WTC11 (cell line): ENCODE data around the gene B4GALT4. TPM values are rescaled to one million over a fixed set of nuclear protein-coding genes. Genes with fewer than 3 reads are reported as not detected.

ENCODE experiments used
- ATF1 ChIP-seq: sonication (generic); formaldehyde crosslinking; IDR thresholded peaks from 2 replicates; pipeline ENCODE4 v1.8.1; 2023; ENCODE audit warnings: mild to moderate bottlenecking, moderate library complexity, missing genetic modification reagents
- CBFB ChIP-seq: sonication (generic); formaldehyde crosslinking; IDR thresholded peaks from 2 replicates; pipeline ENCODE4 v1.8.1; 2022; ENCODE audit warnings: mild to moderate bottlenecking, low read depth, missing genetic modification reagents
- CREB1 ChIP-seq: sonication (generic); formaldehyde crosslinking; IDR thresholded peaks from 2 replicates; pipeline ENCODE4 v1.8.0; 2023; ENCODE audit warnings: mild to moderate bottlenecking, missing genetic modification reagents
- ELF4 ChIP-seq: sonication (generic); formaldehyde crosslinking; IDR thresholded peaks from 2 replicates; pipeline ENCODE4 v1.8.1; 2022; ENCODE audit warnings: low read depth, mild to moderate bottlenecking, moderate library complexity, missing genetic modification reagents
- ETV6 ChIP-seq: sonication (generic); formaldehyde crosslinking; IDR thresholded peaks from 2 replicates; pipeline ENCODE4 v1.8.1; 2022; ENCODE audit warnings: mild to moderate bottlenecking, missing genetic modification reagents
- FOXJ3 ChIP-seq: sonication (generic); formaldehyde crosslinking; IDR thresholded peaks from 2 replicates; pipeline ENCODE4 v1.9.0; 2021; ENCODE audit warnings: missing genetic modification reagents, mild to moderate bottlenecking, borderline replicate concordance
- FOXK1 ChIP-seq: sonication (generic); formaldehyde crosslinking; IDR thresholded peaks from 2 replicates; pipeline ENCODE4 v1.8.0; 2022; ENCODE audit warnings: mild to moderate bottlenecking, moderate library complexity, missing genetic modification reagents
- FOXP1 ChIP-seq: sonication (generic); formaldehyde crosslinking; IDR thresholded peaks from 2 replicates; pipeline ENCODE4 v1.8.0; 2022; ENCODE audit warnings: missing genetic modification reagents, mild to moderate bottlenecking, moderate library complexity, borderline replicate concordance
- MLX ChIP-seq: sonication (generic); formaldehyde crosslinking; IDR thresholded peaks from 2 replicates; pipeline ENCODE4 v1.8.1; 2023; ENCODE audit warnings: mild to moderate bottlenecking, missing genetic modification reagents, moderate library complexity
- NFATC4 ChIP-seq: fragments of 250-450 bp; sonication (Bioruptor Pico); IDR thresholded peaks from 2 replicates; pipeline ENCODE4 v1.9.0; 2021; ENCODE audit warnings: mild to moderate bottlenecking
- NFYB ChIP-seq: sonication (generic); formaldehyde crosslinking; conservative IDR thresholded peaks from 2 replicates; pipeline ENCODE4 v1.8.0; 2022; ENCODE audit warnings: low read depth, missing genetic modification reagents
- NR3C1 ChIP-seq: sonication (generic); formaldehyde crosslinking; conservative IDR thresholded peaks from 2 replicates; pipeline ENCODE4 v1.8.1; 2023; ENCODE audit warnings: low read depth, mild to moderate bottlenecking, missing genetic modification reagents
- TEAD1 ChIP-seq: sonication (generic); formaldehyde crosslinking; IDR thresholded peaks from 2 replicates; pipeline ENCODE4 v1.8.0; 2022; ENCODE audit warnings: mild to moderate bottlenecking, missing genetic modification reagents
- TP53 ChIP-seq: sonication (generic); formaldehyde crosslinking; IDR thresholded peaks from 2 replicates; pipeline ENCODE4 v1.8.1; 2023; ENCODE audit warnings: mild to moderate bottlenecking, missing genetic modification reagents
- USF2 ChIP-seq: sonication (generic); formaldehyde crosslinking; IDR thresholded peaks from 2 replicates; pipeline ENCODE4 v1.8.1; 2023; ENCODE audit warnings: mild to moderate bottlenecking, missing genetic modification reagents, moderate library complexity
- ZNF138 ChIP-seq: sonication (generic); formaldehyde crosslinking; conservative IDR thresholded peaks from 2 replicates; pipeline ENCODE4 v1.8.1; 2022; ENCODE audit warnings: mild to moderate bottlenecking, moderate library complexity, missing genetic modification reagents
- ZNF232 ChIP-seq: sonication (generic); formaldehyde crosslinking; IDR thresholded peaks from 2 replicates; pipeline ENCODE4 v1.8.0; 2022; ENCODE audit warnings: mild to moderate bottlenecking, missing genetic modification reagents
- ZNF263 ChIP-seq: sonication (generic); formaldehyde crosslinking; IDR thresholded peaks from 2 replicates; pipeline ENCODE4 v1.8.1; 2022; ENCODE audit warnings: low read depth, mild to moderate bottlenecking, moderate library complexity, missing genetic modification reagents
- ZNF317 ChIP-seq: sonication (generic); formaldehyde crosslinking; IDR thresholded peaks from 2 replicates; pipeline ENCODE4 v1.8.1; 2023; ENCODE audit warnings: low read depth, mild to moderate bottlenecking, moderate library complexity, missing genetic modification reagents, borderline replicate concordance
- ZNF416 ChIP-seq: fragments of 250-450 bp; sonication (Bioruptor Pico); IDR thresholded peaks from 2 replicates; pipeline ENCODE4 v1.9.0; 2021; ENCODE audit warnings: mild to moderate bottlenecking, inconsistent platforms
- ZNF423 ChIP-seq: fragments of 250-450 bp; sonication (Bioruptor Pico); IDR thresholded peaks from 2 replicates; pipeline ENCODE4 v2.1.2; 2022; ENCODE audit warnings: mild to moderate bottlenecking, moderate library complexity
- total RNA-seq: library from RNA; stranded (reverse); gene quantifications from 3 replicates; pipeline ENCODE4 v1.2.3, GENCODE V29; 2021
- TF ChIP-seq, protein P1 (sequence below): sonication (generic); formaldehyde crosslinking; IDR thresholded peaks from 2 replicates; pipeline ENCODE4 v1.8.1; 2023; ENCODE audit warnings: mild to moderate bottlenecking, missing genetic modification reagents, borderline replicate concordance
- TF ChIP-seq, protein P2 (sequence below): fragments of 250-450 bp; sonication (Bioruptor Pico); IDR thresholded peaks from 2 replicates; pipeline ENCODE4 v1.8.0; 2021; ENCODE audit warnings: mild to moderate bottlenecking
- TF ChIP-seq, protein P3 (sequence below): sonication (generic); formaldehyde crosslinking; IDR thresholded peaks from 2 replicates; pipeline ENCODE4 v1.8.0; 2023; ENCODE audit warnings: mild to moderate bottlenecking, missing genetic modification reagents
- TF ChIP-seq, protein P4 (sequence below): fragments of 250-450 bp; sonication (Bioruptor Pico); IDR thresholded peaks from 2 replicates; pipeline ENCODE4 v1.9.0; 2021; ENCODE audit warnings: mild to moderate bottlenecking

B4GALT4 gene
- total RNA-seq, 1 experiment from 2014 or later, result 37.7 TPM

DNA sequence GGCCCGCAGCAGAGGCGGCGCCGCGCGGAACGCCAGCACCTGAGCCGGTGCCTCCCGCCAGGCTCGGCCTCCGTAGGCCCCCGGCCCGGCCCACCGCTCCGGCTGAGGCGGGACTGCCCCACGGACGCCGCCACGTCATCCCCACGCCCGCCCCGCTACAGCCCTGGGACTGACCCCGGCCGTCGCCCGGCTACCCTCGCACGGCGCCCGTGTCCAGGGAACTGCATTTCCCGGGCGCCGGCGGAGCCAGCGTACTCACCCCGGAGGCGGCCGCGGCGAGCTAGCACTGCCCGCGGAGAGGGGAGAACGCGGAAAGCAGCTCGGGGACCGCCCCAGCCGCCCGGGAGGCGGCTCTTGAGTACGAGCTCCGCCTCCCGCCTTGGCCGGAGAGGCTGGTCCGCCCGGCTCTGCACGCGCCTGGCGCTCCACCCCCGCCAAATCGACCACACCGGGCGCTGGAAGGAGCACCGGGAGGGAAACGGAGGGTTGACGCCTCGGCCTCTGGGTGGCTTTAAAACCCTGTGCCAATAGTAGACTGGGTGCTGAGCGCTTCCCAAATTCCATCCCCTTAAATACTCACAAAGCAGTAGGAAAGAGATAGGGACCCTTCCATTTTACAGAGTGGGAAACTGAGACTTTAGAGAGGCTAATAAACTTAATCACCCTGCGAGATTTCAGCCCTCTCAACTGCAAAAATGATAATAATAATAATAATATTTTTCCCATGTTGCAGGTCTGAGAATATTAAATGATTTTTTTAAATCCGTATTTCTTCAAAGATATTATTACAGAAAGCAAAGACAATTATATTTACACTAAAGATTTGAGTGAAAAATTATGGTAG is at the start of gene B4GALT4 (continued):
- TF ChIP-seq, protein P1, sequence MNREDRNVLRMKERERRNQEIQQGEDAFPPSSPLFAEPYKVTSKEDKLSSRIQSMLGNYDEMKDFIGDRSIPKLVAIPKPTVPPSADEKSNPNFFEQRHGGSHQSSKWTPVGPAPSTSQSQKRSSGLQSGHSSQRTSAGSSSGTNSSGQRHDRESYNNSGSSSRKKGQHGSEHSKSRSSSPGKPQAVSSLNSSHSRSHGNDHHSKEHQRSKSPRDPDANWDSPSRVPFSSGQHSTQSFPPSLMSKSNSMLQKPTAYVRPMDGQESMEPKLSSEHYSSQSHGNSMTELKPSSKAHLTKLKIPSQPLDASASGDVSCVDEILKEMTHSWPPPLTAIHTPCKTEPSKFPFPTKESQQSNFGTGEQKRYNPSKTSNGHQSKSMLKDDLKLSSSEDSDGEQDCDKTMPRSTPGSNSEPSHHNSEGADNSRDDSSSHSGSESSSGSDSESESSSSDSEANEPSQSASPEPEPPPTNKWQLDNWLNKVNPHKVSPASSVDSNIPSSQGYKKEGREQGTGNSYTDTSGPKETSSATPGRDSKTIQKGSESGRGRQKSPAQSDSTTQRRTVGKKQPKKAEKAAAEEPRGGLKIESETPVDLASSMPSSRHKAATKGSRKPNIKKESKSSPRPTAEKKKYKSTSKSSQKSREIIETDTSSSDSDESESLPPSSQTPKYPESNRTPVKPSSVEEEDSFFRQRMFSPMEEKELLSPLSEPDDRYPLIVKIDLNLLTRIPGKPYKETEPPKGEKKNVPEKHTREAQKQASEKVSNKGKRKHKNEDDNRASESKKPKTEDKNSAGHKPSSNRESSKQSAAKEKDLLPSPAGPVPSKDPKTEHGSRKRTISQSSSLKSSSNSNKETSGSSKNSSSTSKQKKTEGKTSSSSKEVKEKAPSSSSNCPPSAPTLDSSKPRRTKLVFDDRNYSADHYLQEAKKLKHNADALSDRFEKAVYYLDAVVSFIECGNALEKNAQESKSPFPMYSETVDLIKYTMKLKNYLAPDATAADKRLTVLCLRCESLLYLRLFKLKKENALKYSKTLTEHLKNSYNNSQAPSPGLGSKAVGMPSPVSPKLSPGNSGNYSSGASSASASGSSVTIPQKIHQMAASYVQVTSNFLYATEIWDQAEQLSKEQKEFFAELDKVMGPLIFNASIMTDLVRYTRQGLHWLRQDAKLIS (CRISPR knock-in tag), result no peak; the same call in 1 of the 2 replicates
- 0 out of 2 replicates have a peak, but pooled peaks have one; percentile 41 for TF ChIP-seq ZNF317 (CRISPR knock-in tag)
- no peak for TF ChIP-seq ZNF423 (CRISPR knock-in tag)
- TF ChIP-seq, protein P2, sequence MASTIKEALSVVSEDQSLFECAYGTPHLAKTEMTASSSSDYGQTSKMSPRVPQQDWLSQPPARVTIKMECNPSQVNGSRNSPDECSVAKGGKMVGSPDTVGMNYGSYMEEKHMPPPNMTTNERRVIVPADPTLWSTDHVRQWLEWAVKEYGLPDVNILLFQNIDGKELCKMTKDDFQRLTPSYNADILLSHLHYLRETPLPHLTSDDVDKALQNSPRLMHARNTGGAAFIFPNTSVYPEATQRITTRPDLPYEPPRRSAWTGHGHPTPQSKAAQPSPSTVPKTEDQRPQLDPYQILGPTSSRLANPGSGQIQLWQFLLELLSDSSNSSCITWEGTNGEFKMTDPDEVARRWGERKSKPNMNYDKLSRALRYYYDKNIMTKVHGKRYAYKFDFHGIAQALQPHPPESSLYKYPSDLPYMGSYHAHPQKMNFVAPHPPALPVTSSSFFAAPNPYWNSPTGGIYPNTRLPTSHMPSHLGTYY (CRISPR knock-in tag), result no peak
- peak; percentile 59 for TF ChIP-seq ZNF232
- peak; percentile 69; the same call in 1 of the 2 replicates for TF ChIP-seq ETV6 (CRISPR knock-in tag)
- TF ChIP-seq ELF4 (CRISPR knock-in tag), result peak; percentile 52; the same call in 1 of the 2 replicates
- peak; percentile 76 for TF ChIP-seq CREB1
- 0 out of 2 replicates have a peak, but pooled peaks have one; percentile 30 for TF ChIP-seq FOXK1 (CRISPR knock-in tag)
- peak; percentile 80; the same call in 1 of the 2 replicates for TF ChIP-seq TP53
- TF ChIP-seq NFATC4 (CRISPR knock-in tag), result no peak
- peak; percentile 3; the same call in 1 of the 2 replicates for TF ChIP-seq USF2 (CRISPR knock-in tag)
- peak; percentile 49; the same call in 1 of the 2 replicates for TF ChIP-seq CBFB
- TF ChIP-seq ZNF416 (CRISPR knock-in tag), result peak; percentile 31; the same call in 1 of the 2 replicates
- TF ChIP-seq ATF1 (CRISPR knock-in tag), result no peak
- 0 out of 2 replicates have a peak, but pooled peaks have one; percentile 71 for TF ChIP-seq NR3C1 (CRISPR knock-in tag)
- TF ChIP-seq TEAD1 (CRISPR knock-in tag), result 0 out of 2 replicates have a peak, but pooled peaks have one; percentile 36
- no peak for TF ChIP-seq MLX
- TF ChIP-seq, protein P3, sequence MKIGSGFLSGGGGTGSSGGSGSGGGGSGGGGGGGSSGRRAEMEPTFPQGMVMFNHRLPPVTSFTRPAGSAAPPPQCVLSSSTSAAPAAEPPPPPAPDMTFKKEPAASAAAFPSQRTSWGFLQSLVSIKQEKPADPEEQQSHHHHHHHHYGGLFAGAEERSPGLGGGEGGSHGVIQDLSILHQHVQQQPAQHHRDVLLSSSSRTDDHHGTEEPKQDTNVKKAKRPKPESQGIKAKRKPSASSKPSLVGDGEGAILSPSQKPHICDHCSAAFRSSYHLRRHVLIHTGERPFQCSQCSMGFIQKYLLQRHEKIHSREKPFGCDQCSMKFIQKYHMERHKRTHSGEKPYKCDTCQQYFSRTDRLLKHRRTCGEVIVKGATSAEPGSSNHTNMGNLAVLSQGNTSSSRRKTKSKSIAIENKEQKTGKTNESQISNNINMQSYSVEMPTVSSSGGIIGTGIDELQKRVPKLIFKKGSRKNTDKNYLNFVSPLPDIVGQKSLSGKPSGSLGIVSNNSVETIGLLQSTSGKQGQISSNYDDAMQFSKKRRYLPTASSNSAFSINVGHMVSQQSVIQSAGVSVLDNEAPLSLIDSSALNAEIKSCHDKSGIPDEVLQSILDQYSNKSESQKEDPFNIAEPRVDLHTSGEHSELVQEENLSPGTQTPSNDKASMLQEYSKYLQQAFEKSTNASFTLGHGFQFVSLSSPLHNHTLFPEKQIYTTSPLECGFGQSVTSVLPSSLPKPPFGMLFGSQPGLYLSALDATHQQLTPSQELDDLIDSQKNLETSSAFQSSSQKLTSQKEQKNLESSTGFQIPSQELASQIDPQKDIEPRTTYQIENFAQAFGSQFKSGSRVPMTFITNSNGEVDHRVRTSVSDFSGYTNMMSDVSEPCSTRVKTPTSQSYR (CRISPR knock-in tag), result peak; percentile 52; the same call in 1 of the 2 replicates
- TF ChIP-seq, protein P4, sequence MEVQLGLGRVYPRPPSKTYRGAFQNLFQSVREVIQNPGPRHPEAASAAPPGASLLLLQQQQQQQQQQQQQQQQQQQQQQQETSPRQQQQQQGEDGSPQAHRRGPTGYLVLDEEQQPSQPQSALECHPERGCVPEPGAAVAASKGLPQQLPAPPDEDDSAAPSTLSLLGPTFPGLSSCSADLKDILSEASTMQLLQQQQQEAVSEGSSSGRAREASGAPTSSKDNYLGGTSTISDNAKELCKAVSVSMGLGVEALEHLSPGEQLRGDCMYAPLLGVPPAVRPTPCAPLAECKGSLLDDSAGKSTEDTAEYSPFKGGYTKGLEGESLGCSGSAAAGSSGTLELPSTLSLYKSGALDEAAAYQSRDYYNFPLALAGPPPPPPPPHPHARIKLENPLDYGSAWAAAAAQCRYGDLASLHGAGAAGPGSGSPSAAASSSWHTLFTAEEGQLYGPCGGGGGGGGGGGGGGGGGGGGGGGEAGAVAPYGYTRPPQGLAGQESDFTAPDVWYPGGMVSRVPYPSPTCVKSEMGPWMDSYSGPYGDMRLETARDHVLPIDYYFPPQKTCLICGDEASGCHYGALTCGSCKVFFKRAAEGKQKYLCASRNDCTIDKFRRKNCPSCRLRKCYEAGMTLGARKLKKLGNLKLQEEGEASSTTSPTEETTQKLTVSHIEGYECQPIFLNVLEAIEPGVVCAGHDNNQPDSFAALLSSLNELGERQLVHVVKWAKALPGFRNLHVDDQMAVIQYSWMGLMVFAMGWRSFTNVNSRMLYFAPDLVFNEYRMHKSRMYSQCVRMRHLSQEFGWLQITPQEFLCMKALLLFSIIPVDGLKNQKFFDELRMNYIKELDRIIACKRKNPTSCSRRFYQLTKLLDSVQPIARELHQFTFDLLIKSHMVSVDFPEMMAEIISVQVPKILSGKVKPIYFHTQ (CRISPR knock-in tag), result no peak
- TF ChIP-seq ZNF138, result no peak
- no peak for TF ChIP-seq NFYB (CRISPR knock-in tag)
- TF ChIP-seq FOXJ3 (CRISPR knock-in tag), result no peak
- TF ChIP-seq ZNF263 (CRISPR knock-in tag), result 0 out of 2 replicates have a peak, but pooled peaks have one; percentile 14
- 0 out of 2 replicates have a peak, but pooled peaks have one; percentile 70 for TF ChIP-seq FOXP1 (CRISPR knock-in tag)
